ENCODE measurements around the gene RND2.

DNA sequence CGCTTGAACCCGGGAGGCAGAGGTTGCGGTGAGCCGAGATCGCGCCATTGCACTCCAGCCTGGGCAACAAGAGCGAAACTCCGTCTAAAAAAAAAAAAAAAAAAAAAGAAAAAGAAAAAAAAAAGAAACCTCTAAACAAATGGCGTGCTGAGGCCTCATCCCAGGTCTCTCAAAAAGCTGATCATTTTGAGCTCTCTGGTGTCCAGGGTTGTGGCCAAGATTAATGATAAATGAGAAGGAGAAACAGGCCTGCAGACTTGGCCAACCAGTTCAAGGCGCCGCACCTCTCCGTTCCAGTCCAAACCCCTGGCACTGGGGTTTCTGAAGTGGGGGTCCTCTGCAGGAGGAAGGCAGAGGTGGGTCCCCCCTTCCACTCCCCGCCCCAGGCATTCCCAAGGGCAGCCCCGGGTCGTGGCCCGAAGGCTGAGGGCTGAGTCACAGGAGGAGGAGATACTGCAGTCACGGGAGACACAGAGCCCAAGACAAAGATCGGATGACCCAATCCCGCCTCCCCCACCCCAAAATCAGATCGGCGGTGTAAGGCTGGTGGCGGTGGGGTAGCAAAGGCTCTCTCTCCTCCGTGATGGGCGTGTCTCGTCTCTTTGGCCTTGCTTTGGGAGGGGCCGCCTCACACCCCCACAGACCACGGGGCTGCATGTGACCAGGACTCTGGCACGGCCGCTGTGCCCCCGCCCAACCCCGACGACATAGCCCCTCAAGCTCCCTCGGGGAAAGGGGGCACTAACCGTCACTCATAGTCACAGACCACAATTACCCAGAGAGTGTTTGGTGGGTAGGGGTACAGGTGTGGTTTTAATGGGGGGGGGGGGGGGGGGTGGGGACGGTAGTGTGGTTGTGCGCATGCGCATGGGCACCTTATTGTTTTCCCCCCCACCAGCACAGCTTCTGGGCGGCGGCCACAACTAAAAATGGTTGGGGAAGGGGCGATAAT, 4.0 kb upstream of the RND2 start:
- TF ChIP-seq, protein P1, sequence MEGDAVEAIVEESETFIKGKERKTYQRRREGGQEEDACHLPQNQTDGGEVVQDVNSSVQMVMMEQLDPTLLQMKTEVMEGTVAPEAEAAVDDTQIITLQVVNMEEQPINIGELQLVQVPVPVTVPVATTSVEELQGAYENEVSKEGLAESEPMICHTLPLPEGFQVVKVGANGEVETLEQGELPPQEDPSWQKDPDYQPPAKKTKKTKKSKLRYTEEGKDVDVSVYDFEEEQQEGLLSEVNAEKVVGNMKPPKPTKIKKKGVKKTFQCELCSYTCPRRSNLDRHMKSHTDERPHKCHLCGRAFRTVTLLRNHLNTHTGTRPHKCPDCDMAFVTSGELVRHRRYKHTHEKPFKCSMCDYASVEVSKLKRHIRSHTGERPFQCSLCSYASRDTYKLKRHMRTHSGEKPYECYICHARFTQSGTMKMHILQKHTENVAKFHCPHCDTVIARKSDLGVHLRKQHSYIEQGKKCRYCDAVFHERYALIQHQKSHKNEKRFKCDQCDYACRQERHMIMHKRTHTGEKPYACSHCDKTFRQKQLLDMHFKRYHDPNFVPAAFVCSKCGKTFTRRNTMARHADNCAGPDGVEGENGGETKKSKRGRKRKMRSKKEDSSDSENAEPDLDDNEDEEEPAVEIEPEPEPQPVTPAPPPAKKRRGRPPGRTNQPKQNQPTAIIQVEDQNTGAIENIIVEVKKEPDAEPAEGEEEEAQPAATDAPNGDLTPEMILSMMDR (conservative IDR thresholded peaks at IDR 0.05), result no peak
- TF ChIP-seq ZFX (IDR thresholded peaks at IDR 0.05), result no peak
